Activated naive CD8-positive, alpha-beta T cell treated with anti-CD3 and anti-CD28 coated beads, Interleukin-2, amount 50 U/mL, for 24 hours (primary cell): ENCODE results near the gene SPTB.
A peak's percentile ranks its signal among the peaks of the same experiment; 100 is the strongest.

Experiments used
- ATAC-seq: fragments of 150-1000 bp; cut with Tn5 transposase; one replicate; pipeline ENCODE4 v1.10.0; 2021
- DNase-seq: peaks from one replicate; pipeline ENCODE4 v3.0.0; 2021
- H3K27ac Mint-ChIP-seq: one replicate; pipeline ENCODE4 v1.8.0; 2021; ENCODE audit warnings: mild to moderate bottlenecking, mixed read lengths
- H3K27me3 Mint-ChIP-seq: one replicate; pipeline ENCODE4 v1.8.0; 2021; ENCODE audit warnings: mixed read lengths
- H3K36me3 Mint-ChIP-seq: one replicate; pipeline ENCODE4 v1.8.0; 2021; ENCODE audit warnings: low read depth, mixed read lengths
- H3K4me1 Mint-ChIP-seq: one replicate; pipeline ENCODE4 v1.8.0; 2021; ENCODE audit warnings: mixed read lengths
- H3K4me3 Mint-ChIP-seq: one replicate; pipeline ENCODE4 v1.8.0; 2021; ENCODE audit warnings: mild to moderate bottlenecking, moderate library complexity, mixed read lengths
- H3K9me3 Mint-ChIP-seq: one replicate; pipeline ENCODE4 v1.8.0; 2021; ENCODE audit warnings: mixed read lengths

Gene SPTB

DNA sequence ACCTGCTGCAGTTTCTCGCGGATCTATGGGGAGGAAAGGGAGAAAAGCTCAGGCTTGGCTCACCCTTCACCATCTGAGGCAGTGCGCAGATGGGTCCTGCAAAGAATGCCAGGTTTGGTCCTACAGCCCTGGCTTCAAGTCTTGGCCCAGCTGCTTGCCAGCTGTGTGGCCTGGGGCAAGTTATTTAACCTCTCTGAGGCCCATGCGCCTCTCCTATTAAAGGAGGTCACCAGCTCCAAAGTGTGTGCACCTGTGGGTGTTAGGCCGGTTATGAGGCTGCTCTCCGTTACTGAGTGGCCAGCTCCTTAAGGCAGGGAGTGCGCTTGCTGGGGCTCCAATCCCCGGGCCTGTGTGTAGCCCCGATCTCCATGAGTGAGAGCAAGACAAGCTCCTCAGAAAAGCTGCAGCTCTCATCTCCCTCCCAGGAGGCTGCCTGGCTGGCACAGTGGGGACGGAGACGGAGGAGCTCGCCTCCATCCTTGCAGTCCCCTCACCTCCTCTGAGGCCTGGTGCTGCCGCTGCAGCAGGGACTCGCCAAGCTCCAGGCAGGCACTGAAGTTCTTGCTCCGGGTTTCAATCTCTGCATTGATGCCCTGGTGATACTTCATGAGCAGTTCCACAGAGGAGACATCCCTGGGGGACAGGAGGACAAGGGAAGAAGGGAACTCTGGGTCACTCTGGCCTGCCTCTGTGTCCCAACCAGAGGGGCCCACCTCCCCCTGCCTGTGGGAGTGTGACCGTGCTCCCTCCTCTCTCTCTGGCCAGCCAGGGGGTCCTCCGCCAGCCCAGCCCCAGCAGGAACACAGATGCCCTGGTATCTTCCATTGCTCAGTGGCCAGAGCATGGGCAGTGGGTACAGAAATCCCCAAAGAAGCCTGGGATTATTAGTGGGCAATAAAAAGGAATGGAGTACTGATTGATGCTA is 110.3 kb downstream of the SPTB start:
- H3K36me3 Mint-ChIP-seq: no peaks in the 10 kb centered on the region
- H3K9me3 Mint-ChIP-seq: no peaks in the 10 kb centered on the region
- no peaks in the 10 kb centered on the region for H3K27me3 Mint-ChIP-seq
- H3K4me3 Mint-ChIP-seq: no peak overlapping the region
- no peak for DNase-seq
- H3K4me1 Mint-ChIP-seq: peaks cover 2% of the 10 kb centered on the region
- no peak for ATAC-seq
- H3K27ac Mint-ChIP-seq: no peak overlapping the region

DNA sequence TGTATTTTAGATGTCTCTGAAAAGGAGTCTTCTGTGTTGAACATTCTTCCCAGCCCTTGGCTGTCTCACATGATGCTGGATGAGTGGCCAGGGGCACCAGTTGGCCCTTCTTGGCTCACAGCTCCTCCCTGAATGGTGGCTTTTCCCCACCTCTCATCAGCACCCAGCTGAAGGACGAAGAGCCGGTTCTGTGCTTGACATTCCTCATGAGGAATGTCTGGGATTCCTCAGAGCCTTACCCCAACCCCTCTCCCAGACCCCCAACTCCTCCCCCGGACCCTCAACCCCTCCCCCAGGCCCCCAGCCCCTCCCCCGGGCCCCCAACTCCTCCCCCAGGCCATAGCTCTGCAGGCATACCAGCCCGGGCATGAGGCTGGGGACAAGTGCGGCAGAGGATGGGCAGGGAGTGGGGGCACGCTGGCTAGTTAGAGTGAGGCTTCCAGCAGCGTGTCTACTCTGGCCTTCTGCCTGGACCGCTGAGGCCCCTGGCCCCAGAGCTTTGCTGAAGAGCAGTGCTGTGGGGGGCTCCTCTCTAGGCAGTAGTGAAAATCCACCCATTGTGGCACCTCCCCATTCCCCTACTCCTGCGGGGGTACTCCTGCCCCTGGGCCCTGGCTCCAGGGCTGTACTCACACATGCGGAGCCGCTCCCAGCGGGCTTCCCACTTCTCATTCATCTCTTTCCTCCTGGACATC is 111.2 kb downstream of the SPTB start:
- DNase-seq: no peak
- H3K27me3 Mint-ChIP-seq: no peaks in the 10 kb centered on the region
- no peak overlapping the region for H3K4me3 Mint-ChIP-seq
- ATAC-seq: no peak
- no peaks in the 10 kb centered on the region for H3K9me3 Mint-ChIP-seq
- no peak overlapping the region for H3K27ac Mint-ChIP-seq
- H3K36me3 Mint-ChIP-seq: no peaks in the 10 kb centered on the region
- H3K4me1 Mint-ChIP-seq: peaks cover 2% of the 10 kb centered on the region

DNA sequence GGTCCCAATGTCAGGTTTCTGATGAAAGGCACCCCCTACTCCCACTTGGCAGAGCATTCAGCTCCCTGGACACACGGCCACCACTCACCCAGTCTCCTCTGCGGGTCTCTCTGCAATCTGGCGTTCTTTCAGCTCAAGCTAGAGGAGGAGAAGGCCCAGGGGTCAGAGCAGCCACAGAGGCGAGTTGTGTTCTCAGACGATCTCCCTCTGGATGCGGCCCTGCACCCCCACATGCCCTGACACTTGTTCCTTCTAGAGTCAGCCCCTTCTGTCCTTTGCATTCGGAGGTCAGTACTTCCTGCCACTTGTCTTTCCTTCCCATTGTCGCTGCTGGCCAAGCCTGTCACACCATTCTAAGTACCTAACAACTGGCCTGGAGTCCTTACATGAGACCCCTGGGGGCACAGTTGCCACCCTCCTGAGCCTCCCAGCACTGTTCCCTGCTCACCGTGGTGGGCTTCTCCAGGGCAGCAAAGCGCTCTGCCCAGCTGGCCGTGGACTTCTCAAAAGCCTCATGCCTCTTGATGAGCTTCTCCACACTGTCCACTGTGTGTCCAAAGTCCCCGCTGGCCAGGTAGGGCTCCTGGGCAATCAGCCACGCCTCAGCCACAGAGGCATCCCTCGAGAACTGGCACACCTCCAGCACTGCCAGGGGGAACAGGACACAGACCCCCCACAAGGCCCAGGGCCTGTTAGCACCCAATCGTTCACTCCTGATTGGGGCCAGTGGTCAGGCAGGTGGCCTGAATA is 112.3 kb downstream of the SPTB start:
- Mint-ChIP-seq H3K27me3 (peaks cover 1% of the 10 kb centered on the region), H3K27ac (no peak overlapping the region), H3K4me1 (peaks cover 2% of the 10 kb centered on the region), H3K4me3 (no peak overlapping the region), H3K36me3 (no peaks in the 10 kb centered on the region), H3K9me3 (no peaks in the 10 kb centered on the region)
- ATAC-seq (no peak), DNase-seq (no peak)

DNA sequence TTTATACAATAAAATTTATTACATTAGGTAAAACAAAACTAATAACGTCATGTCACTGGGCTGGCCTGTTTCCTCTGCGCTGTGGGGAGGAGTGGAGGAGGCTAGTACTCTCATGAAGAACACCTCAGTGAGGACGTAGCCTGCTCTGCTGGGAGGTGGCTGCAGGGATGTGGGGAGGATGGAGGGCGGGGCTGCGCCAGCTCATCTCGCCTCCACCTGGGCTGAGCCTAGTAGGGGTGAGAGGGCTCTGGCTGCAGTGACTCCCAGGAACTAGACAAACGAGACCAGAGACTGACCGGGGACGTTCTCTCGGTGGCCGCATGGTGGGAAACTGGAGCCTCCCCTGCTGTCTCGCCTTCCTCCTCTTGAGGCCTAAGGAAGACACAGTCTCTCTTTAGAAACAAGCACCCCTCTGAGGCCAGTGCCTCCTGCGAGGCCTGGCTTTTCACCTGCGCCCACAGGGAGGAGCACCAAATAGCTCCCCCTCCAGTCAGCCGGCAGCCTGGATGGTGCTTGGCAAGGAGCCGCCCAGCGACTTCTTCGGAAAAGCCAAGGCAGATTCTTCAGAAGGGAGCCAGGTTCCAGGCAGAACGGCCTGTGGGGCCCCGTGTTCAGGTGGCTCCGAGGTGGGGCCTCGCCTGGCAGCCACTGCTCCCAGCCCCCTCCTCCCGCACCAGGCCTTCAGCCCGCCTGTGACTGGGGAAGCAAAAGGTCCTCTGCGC is 113.1 kb downstream of the SPTB start:
- Mint-ChIP-seq H3K27me3 (peaks cover 1% of the 10 kb centered on the region), H3K9me3 (no peaks in the 10 kb centered on the region), H3K4me1 (peaks cover 6% of the 10 kb centered on the region), H3K27ac (no peak overlapping the region), H3K4me3 (no peak overlapping the region), H3K36me3 (no peaks in the 10 kb centered on the region)
- no peak for ATAC-seq
- DNase-seq: no peak

DNA sequence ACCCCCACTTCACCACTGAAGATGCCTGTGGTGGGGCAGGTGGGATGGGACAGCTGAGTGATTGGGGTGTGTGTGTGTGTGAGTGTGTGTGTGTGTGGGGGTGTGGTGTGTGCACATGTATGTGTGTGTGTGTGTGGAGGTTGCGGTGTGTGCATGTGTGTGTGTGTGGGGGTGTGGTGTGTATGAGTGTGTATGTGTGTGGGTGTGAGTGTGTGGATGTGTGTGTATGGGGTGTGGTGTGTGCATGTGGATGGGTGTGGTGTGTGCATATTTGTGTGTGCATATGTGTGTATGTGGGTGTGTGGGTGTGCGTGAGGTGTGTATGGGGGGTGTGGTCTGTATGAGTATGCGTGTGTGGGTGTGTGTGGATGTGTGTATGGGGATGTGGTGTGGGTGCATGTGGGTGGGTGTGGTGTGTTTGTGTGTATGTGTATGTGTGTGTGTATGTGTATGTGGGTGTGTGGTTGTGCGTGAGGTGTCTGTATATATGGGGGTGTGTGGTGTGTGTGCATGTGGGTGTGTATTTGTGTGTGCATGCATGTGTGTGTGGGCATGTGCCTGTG is 113.9 kb downstream of the SPTB start:
- peaks cover 6% of the 10 kb centered on the region for H3K4me1 Mint-ChIP-seq
- no peak overlapping the region for H3K27ac Mint-ChIP-seq
- H3K27me3 Mint-ChIP-seq: peaks cover 6% of the 10 kb centered on the region
- H3K4me3 Mint-ChIP-seq: no peak overlapping the region
- ATAC-seq: no peak
- no peaks in the 10 kb centered on the region for H3K9me3 Mint-ChIP-seq
- H3K36me3 Mint-ChIP-seq: no peaks in the 10 kb centered on the region
- no peak for DNase-seq

DNA sequence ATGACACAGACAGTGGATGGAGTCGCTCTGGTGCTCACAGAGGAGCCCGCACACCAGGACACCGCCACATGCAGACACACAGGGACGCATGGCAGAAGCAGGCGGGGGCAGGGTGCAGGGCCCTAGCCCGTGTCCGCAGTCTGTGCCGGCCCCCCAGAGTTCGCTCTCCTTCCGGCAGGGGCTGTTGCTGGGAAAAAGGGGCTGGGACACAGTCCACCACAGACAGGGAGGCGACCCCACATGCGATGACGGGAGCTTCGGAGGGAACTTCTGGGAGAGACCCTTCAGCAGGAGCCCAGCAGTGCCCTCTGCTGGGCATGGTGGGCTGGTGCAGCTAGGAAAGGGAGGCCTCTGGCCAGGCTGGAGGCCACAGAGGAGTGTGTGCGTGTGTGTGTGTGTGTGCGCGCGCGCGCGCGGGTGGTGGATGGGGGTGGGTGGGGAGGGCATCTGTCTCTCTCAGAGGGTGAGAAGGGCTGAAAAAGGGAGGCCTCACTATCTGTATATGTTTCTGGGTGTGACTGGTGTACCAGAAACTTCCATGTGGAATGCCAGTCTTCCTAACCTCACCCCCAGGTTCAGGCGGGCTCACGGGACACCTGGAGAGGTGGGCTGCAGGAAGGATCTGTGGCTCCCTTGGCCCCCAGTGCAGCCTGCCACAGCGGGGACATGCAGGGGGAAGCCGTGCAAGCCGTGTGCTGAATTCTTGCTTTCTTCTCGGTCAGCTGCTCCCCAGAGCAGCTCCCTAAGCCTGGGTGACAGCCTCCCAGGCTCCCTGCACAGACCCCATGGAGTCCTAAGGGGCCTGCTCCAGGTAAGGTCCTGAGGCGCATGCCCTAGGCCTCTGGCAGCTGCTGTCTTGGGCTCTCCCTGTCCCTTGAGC is 114.8 kb downstream of the SPTB start:
- DNase-seq: peak; percentile 71
- Mint-ChIP-seq H3K36me3 (no peaks in the 10 kb centered on the region), H3K9me3 (no peaks in the 10 kb centered on the region), H3K4me3 (no peak overlapping the region), H3K27me3 (peaks cover 6% of the 10 kb centered on the region), H3K4me1 (peaks cover 6% of the 10 kb centered on the region), H3K27ac (no peak overlapping the region)
- ATAC-seq: peak; percentile 66

DNA sequence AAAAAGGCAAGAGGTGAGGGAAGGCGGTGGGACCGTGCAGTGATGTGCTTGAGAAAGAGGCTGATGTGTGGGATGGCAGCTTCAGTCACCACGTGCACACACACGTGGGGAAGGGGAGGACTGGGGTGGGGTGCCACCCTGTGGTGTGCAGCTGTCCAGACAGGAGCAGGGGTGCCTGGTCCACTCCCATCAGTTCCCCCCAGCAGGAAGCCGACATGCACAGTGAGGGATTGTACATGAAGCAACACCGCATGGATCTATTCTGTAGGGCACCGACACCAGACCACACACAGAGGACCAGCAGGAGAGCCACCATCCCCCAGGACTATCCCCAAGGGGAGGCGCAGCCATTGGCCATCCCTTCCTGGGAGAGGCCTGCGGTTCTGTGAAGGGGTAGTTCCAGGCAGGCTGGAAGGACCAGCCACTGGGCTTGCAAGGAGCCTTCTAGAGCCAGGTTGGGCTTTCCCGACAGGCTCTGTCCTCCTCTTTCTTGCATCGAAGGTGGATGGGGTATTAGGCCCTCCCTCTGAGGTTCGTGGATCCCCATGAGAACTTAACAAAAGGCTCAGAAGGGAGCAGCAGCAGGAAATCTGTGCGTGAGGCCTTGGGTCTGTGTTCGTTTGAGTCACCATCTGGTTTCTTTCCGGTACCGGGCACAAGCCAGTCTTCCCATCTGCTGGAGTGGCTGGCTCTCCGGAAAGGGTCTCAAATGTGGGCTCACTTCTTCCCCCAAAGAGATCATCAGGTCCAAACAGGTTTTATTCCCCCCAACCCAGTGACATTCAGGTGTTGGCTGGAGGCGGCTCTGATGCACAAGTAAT is 115.7 kb downstream of the SPTB start:
- no peak overlapping the region for H3K4me3 Mint-ChIP-seq
- no peak for DNase-seq
- ATAC-seq: no peak
- no peak overlapping the region for H3K27ac Mint-ChIP-seq
- peaks cover 6% of the 10 kb centered on the region for H3K27me3 Mint-ChIP-seq
- no peaks in the 10 kb centered on the region for H3K9me3 Mint-ChIP-seq
- H3K4me1 Mint-ChIP-seq: peaks cover 6% of the 10 kb centered on the region
- H3K36me3 Mint-ChIP-seq: no peaks in the 10 kb centered on the region

DNA sequence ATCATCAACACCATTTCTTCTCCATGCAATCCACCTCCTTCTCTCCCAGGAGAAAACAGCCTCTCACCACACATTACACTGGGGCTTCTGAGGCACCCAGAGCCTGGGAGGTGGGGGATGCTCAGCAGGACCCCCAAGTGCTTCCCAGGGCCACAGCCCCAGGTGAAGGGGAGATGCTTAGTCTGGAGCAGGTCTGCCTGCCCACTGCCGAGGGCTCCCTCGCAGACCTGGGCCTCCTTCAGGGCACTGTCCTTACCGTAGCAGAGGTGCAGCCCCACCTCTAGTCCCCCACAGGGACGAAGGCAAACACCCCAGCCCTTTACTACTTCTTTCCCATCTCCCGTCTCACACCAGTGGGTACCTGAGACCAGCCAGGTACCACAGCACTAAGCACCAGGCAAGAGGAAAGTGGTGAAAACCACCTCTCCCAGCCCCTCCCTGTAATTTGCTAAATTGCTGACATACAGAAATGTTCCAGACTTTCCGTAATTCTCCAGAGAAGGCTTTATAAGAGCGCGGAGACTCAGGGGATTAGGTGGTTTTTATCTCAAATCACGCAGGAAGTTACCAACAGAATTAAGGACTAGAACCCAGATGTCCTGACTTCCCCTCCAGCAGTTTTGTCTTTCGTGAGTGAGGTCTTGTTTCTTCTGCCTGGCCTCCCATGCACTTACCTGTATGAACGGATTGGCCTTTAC is 116.5 kb downstream of the SPTB start:
- Mint-ChIP-seq H3K36me3 (no peaks in the 10 kb centered on the region), H3K27ac (no peak overlapping the region), H3K4me3 (no peak overlapping the region), H3K27me3 (peaks cover 6% of the 10 kb centered on the region), H3K9me3 (no peaks in the 10 kb centered on the region), H3K4me1 (peaks cover 6% of the 10 kb centered on the region)
- no peak for ATAC-seq
- no peak for DNase-seq

DNA sequence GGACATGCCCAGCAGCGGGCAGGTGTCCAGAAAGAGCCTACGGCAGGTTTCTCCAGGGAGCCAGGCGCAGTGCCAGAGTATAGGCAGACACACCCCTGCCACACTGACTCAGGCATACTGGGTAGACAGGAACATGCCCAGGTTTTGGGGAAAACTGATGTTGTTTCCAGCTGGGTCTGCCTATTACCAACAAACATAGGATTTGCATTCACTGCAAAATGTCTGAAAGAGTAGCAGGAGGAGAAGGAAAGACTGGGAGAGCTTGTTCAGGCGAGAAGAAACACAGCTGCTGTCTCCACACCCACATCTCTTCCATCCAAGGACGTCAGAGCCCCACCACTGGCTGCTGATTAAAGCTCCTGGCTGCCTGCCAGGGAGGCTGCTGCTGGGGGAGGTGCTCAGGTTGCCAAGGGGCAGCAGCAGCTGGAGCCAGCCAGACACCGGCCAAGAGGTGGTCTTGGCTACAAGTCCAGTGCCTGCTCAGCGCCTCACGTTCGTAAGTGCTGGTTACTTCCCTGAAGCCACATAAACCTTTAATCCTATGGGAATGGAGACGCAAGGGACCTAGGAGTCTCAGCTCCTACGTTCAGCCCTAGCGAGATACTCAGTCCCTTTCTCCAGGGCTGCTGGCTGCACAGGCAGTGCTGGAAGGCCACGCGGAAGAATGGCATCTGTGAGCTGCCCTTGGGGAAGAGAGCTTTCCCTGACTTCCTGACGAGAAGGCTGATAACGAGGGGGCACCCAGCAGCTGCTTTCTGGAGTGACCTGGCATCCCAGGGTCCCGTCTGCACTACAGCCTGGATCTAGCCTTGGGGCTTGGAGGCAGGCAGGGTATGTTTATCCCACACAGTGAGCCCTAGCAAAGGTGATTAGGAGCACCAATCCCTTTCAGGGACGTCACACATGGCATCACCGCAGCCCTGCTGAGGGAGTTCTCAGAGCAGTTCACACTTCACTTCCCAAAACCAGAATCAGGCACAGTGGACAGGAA is 117.4 kb downstream of the SPTB start:
- H3K4me1 Mint-ChIP-seq: peaks cover 8% of the 10 kb centered on the region
- ATAC-seq: no peak
- H3K27ac Mint-ChIP-seq: no peak overlapping the region
- peaks cover 6% of the 10 kb centered on the region for H3K27me3 Mint-ChIP-seq
- no peak overlapping the region for H3K4me3 Mint-ChIP-seq
- H3K9me3 Mint-ChIP-seq: no peaks in the 10 kb centered on the region
- DNase-seq: peak; percentile 42
- H3K36me3 Mint-ChIP-seq: no peaks in the 10 kb centered on the region

DNA sequence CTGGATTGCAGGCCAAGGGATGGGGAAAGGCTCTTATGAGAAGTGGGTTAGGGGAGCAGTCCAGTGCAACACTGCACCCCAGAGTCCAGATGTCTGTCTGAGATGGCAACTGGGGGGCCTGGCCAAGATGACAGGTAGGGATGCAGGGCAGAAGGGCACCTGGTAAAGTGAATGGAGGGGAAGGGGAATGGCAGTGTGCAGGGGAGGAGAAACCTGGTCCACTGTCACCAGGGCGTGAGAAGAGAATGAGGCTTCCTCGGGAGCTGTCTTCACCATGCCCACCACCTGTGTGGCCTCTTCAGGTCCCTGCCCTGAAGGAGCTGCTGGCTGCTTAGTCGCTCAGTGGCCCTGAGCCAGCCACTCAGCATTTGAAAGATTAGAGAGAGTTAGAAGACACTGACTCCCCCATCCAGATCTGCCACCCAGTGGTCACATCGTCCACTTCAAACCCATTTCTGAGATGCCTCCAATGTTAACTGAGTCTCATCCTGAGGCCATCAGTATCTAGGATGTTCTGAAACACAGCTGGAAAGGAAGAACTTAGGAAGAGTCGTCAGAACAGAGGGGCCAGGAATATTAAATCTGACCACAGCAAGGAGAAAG is 118.2 kb downstream of the SPTB start:
- peaks cover 6% of the 10 kb centered on the region for H3K27me3 Mint-ChIP-seq
- peaks cover 8% of the 10 kb centered on the region for H3K4me1 Mint-ChIP-seq
- no peak overlapping the region for H3K27ac Mint-ChIP-seq
- no peaks in the 10 kb centered on the region for H3K36me3 Mint-ChIP-seq
- ATAC-seq (no peak), DNase-seq (no peak)
- no peaks in the 10 kb centered on the region for H3K9me3 Mint-ChIP-seq
- H3K4me3 Mint-ChIP-seq: no peak overlapping the region

DNA sequence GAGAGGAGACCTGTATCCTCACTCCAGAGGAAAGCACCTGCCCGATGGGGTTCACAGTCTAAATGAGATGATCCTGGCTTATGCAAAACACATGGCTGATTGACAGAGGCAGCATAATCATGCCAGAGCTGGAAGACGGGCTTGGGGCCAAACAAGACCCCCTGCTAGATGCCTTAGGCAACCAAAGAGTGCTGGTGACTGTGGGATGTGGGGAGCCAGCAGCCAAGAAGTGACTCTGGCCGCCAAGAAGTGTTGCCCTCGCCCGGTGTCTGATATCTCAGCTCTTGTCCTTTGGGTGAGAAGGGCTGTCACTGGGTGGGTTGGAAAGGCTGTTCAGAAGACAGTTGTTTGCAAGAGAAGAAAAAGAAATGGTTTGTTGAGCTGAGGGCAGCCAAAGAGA is 118.8 kb downstream of the SPTB start:
- Mint-ChIP-seq H3K27ac (no peak overlapping the region), H3K9me3 (no peaks in the 10 kb centered on the region), H3K4me3 (no peak overlapping the region), H3K36me3 (no peaks in the 10 kb centered on the region), H3K27me3 (peaks cover 6% of the 10 kb centered on the region), H3K4me1 (peaks cover 10% of the 10 kb centered on the region)
- ATAC-seq (no peak), DNase-seq (no peak)
